ENCODE data around the gene TMEFF2. TPM values are rescaled to one million over a fixed set of nuclear protein-coding genes. Genes with fewer than 3 reads are reported as not detected.

The TMEFF2 gene
- total RNA-seq, 4 donors from 2014 or later: 1.5 TPM; not detected in 3

GRCh38 chr2:192004188-192004963, 190.4 kb downstream of the TMEFF2 start:
- Histone ChIP-seq H3K9me3 (no peaks in the 10 kb centered on the region), H3K27ac (no peak overlapping the region), H3K4me1 (no peaks in the 10 kb centered on the region), H3K36me3 (no peaks in the 10 kb centered on the region), H3K4me3 (no peak overlapping the region), H3K27me3 (no peaks in the 10 kb centered on the region)
- intact Hi-C loops (cut with DNase I; ENCODE audit: low total_unique reads): no loop called here
- TF ChIP-seq CTCF (IDR thresholded peaks at IDR 0.05): no peak
- no peak for DNase-seq

- no peak for TF ChIP-seq CTCF (IDR thresholded peaks at IDR 0.05)
- TF ChIP-seq POLR2A (IDR thresholded peaks at IDR 0.05): no peak
- no peaks in the 10 kb centered on the region for H3K27me3 ChIP-seq
These were observed 192.3 kb downstream of the TMEFF2 start for GRCh38 chr2:192002418-192002817.

GRCh38 chr2:192000196-192000980, 194.3 kb downstream of the TMEFF2 start:
- H3K36me3 ChIP-seq: no peaks in the 10 kb centered on the region
- intact Hi-C loops (cut with DNase I; ENCODE audit: low total_unique reads): no loop called here
- H3K4me1 ChIP-seq: no peaks in the 10 kb centered on the region
- no peaks in the 10 kb centered on the region for H3K9me3 ChIP-seq
- no peak overlapping the region for H3K4me3 ChIP-seq
- no peak overlapping the region for H3K27ac ChIP-seq
- no peaks in the 10 kb centered on the region for H3K27me3 ChIP-seq
- no peak for DNase-seq
- no peak for TF ChIP-seq POLR2A (IDR thresholded peaks at IDR 0.05)
- no peak for TF ChIP-seq CTCF (IDR thresholded peaks at IDR 0.05)

More at GRCh38 chr2:192002418-192002817, 192.3 kb downstream of the TMEFF2 start:
- H3K4me3 ChIP-seq: no peak overlapping the region
- H3K9me3 ChIP-seq: no peaks in the 10 kb centered on the region
- H3K36me3 ChIP-seq: no peaks in the 10 kb centered on the region
- H3K4me1 ChIP-seq: no peaks in the 10 kb centered on the region
- intact Hi-C loops (cut with DNase I; ENCODE audit: low total_unique reads): no loop called here
- no peak overlapping the region for H3K27ac ChIP-seq
- DNase-seq: no peak

GRCh38 chr2:191999101-191999841, 195.5 kb downstream of the TMEFF2 start:
- no peak for DNase-seq
- TF ChIP-seq CTCF (IDR thresholded peaks at IDR 0.05) (no peak), POLR2A (IDR thresholded peaks at IDR 0.05) (no peak)
- Histone ChIP-seq H3K4me1 (no peaks in the 10 kb centered on the region), H3K27me3 (no peaks in the 10 kb centered on the region), H3K4me3 (no peak overlapping the region), H3K36me3 (no peaks in the 10 kb centered on the region), H3K27ac (no peak overlapping the region), H3K9me3 (no peaks in the 10 kb centered on the region)
- intact Hi-C loops (cut with DNase I; ENCODE audit: low total_unique reads): no loop called here
